AG08396 (cell line): ENCODE results near the gene AKAP6.

Source experiments
- DNase-seq: peaks from one replicate; pipeline ENCODE4 v3.0.0; 2012; ENCODE audit warnings: low spot score, mixed read lengths

AKAP6 gene

GRCh38 chr14:32491416-32492016 lies 162.4 kb downstream of the AKAP6 start:
- no peak for DNase-seq

- no peak for DNase-seq
These were observed 163.4 kb downstream of the AKAP6 start for GRCh38 chr14:32492457-32492856.

- peak; percentile 41 for DNase-seq
These were observed 165.7 kb downstream of the AKAP6 start for GRCh38 chr14:32494609-32495434.

GRCh38 chr14:32495435-32495734 lies 166.3 kb downstream of the AKAP6 start:
- DNase-seq = no peak

- DNase-seq = no peak
These were observed 168.2 kb downstream of the AKAP6 start for GRCh38 chr14:32497248-32497647.

- DNase-seq = peak; percentile 51
These were observed 178.2 kb downstream of the AKAP6 start for GRCh38 chr14:32507029-32507984.

- DNase-seq = no peak
These were observed 179.2 kb downstream of the AKAP6 start for GRCh38 chr14:32508281-32508680.

GRCh38 chr14:32509632-32510187 lies 180.6 kb downstream of the AKAP6 start:
- peak; percentile 75 for DNase-seq

- DNase-seq = no peak
These were observed 181.7 kb downstream of the AKAP6 start for GRCh38 chr14:32510815-32511214.

- no peak for DNase-seq
These were observed 183.2 kb downstream of the AKAP6 start for GRCh38 chr14:32512348-32512747.

GRCh38 chr14:32512813-32513212 lies 183.7 kb downstream of the AKAP6 start:
- DNase-seq = no peak

- DNase-seq = no peak
These were observed 184.5 kb downstream of the AKAP6 start for GRCh38 chr14:32513571-32514009.

- DNase-seq = no peak
These were observed 185.1 kb downstream of the AKAP6 start for GRCh38 chr14:32514236-32514635.

- no peak for DNase-seq
These were observed 185.6 kb downstream of the AKAP6 start for GRCh38 chr14:32514681-32515080.

GRCh38 chr14:32524609-32525375 lies 195.7 kb downstream of the AKAP6 start:
- DNase-seq = peak; percentile 8

- DNase-seq = no peak
These were observed 196.5 kb downstream of the AKAP6 start for GRCh38 chr14:32525591-32525990.

- DNase-seq = no peak
These were observed 201.7 kb downstream of the AKAP6 start for GRCh38 chr14:32530800-32531199.

GRCh38 chr14:32531942-32532515 lies 202.9 kb downstream of the AKAP6 start:
- no peak for DNase-seq

- DNase-seq = no peak
These were observed 205.0 kb downstream of the AKAP6 start for GRCh38 chr14:32534145-32534544.

GRCh38 chr14:32536175-32536574 lies 207.1 kb downstream of the AKAP6 start:
- no peak for DNase-seq

- no peak for DNase-seq
These were observed 208.1 kb downstream of the AKAP6 start for GRCh38 chr14:32537166-32537565.
